SK-N-MC (cell line): ENCODE data around the gene ASCL2.

Experiments
- DNase-seq: peaks from one replicate; pipeline ENCODE4 v3.0.0-alpha.2; 2011; ENCODE audit warnings: low read depth, low spot score
- H3K27ac ChIP-seq: fragments of 200-600 bp; sonication (generic); 2 replicates; pipeline ENCODE4 v1.5.1; 2016; ENCODE audit warnings: mixed run types
- H3K36me3 ChIP-seq: fragments of 200-600 bp; sonication (generic); 2 replicates; pipeline ENCODE4 v1.6.1; 2017; ENCODE audit warnings: antibody characterized with exemption, low read length, mixed read lengths; ENCODE audit not compliant: insufficient read depth
- H3K4me3 ChIP-seq: fragments of 200-600 bp; sonication (generic); 2 replicates; pipeline ENCODE4 v1.5.1; 2016
- H3K9ac ChIP-seq: fragments of 200-600 bp; sonication (generic); 2 replicates; pipeline ENCODE4 v1.8.0; 2017; ENCODE audit warnings: mixed run types, mixed read lengths; ENCODE audit not compliant: insufficient read length
- H3K9me3 ChIP-seq: fragments of 200-600 bp; sonication (generic); 2 replicates; pipeline ENCODE4 v1.6.1; 2017; ENCODE audit warnings: low read depth, mild to moderate bottlenecking, antibody characterized with exemption, low read length, moderate library complexity, mixed read lengths
- EZH2 ChIP-seq: fragments of 200-600 bp; sonication (generic); IDR thresholded peaks from one replicate; pipeline ENCODE4 v1.6.1; 2017; ENCODE audit warnings: antibody characterized with exemption
- FOXP2 ChIP-seq: optimal IDR thresholded peaks from 2 replicates; pipeline ENCODE3; 2011; ENCODE audit warnings: mild to moderate bottlenecking, moderate library complexity; ENCODE audit not compliant: insufficient read depth; ENCODE audit errors: extremely low read length, control extremely low read depth
- POLR2AphosphoS5 ChIP-seq: IDR thresholded peaks from 2 replicates; pipeline ENCODE4 v1.6.1; 2012; ENCODE audit warnings: mild to moderate bottlenecking, low read depth, low read length, borderline replicate concordance

ASCL2 gene

GRCh38 chr11:2270322-2271076, at the start of gene ASCL2:
Gene ASCL2 (minus strand): TSS chr11:2270588. CDS start chr11:2270332, 256 bp downstream.
- no peak within 1 kb of the TSS for H3K27ac ChIP-seq
- H3K36me3 ChIP-seq = no peaks in the 10 kb centered on the region
- TF ChIP-seq EZH2 (no peak), POLR2AphosphoS5 (no peak), FOXP2 (no peak)
- DNase-seq = no peak
- H3K9me3 ChIP-seq = no peaks in the 10 kb centered on the region
- H3K9ac ChIP-seq = no peak within 1 kb of the TSS
- no peak within 1 kb of the TSS for H3K4me3 ChIP-seq

- Histone ChIP-seq H3K4me3 (no peak overlapping the region), H3K9me3 (no peaks in the 10 kb centered on the region), H3K36me3 (no peaks in the 10 kb centered on the region), H3K9ac (no peak overlapping the region), H3K27ac (no peak overlapping the region)
- no peak for DNase-seq
- TF ChIP-seq POLR2AphosphoS5 (no peak), EZH2 (no peak), FOXP2 (no peak)
Measured at GRCh38 chr11:2319791-2320472, 49.5 kb upstream of the ASCL2 start.

- Histone ChIP-seq H3K36me3 (no peaks in the 10 kb centered on the region), H3K4me3 (no peak overlapping the region), H3K9ac (no peak overlapping the region), H3K27ac (no peak overlapping the region), H3K9me3 (no peaks in the 10 kb centered on the region)
- no peak for TF ChIP-seq EZH2
- TF ChIP-seq POLR2AphosphoS5 = no peak
- no peak for TF ChIP-seq FOXP2
- DNase-seq = no peak
Measured at GRCh38 chr11:2318707-2319106, 48.3 kb upstream of the ASCL2 start.

- DNase-seq = no peak
- TF ChIP-seq EZH2 (no peak), FOXP2 (no peak), POLR2AphosphoS5 (no peak)
- H3K36me3 ChIP-seq = no peaks in the 10 kb centered on the region
Measured at GRCh38 chr11:2318123-2318522, 47.7 kb upstream of the ASCL2 start.

GRCh38 chr11:2317354-2318050, 47.1 kb upstream of the ASCL2 start:
- Histone ChIP-seq H3K36me3 (no peaks in the 10 kb centered on the region), H3K4me3 (no peak overlapping the region)
- TF ChIP-seq POLR2AphosphoS5 (no peak), EZH2 (no peak), FOXP2 (no peak)

More at GRCh38 chr11:2318123-2318522, 47.7 kb upstream of the ASCL2 start:
- Histone ChIP-seq H3K9ac (no peak overlapping the region), H3K9me3 (no peaks in the 10 kb centered on the region), H3K4me3 (no peak overlapping the region), H3K27ac (no peak overlapping the region)

GRCh38 chr11:2316963-2317244, 46.5 kb upstream of the ASCL2 start:
- Histone ChIP-seq H3K36me3 (no peaks in the 10 kb centered on the region), H3K9me3 (no peaks in the 10 kb centered on the region), H3K4me3 (no peak overlapping the region), H3K9ac (no peak overlapping the region), H3K27ac (no peak overlapping the region)
- DNase-seq = no peak
- TF ChIP-seq EZH2 = no peak
- TF ChIP-seq FOXP2 = no peak
- no peak for TF ChIP-seq POLR2AphosphoS5

More at GRCh38 chr11:2317354-2318050, 47.1 kb upstream of the ASCL2 start:
- Histone ChIP-seq H3K9ac (no peak overlapping the region), H3K9me3 (no peaks in the 10 kb centered on the region), H3K27ac (no peak overlapping the region)
- no peak for DNase-seq

GRCh38 chr11:2316169-2316962, 46.0 kb upstream of the ASCL2 start:
- no peaks in the 10 kb centered on the region for H3K9me3 ChIP-seq
- H3K36me3 ChIP-seq = no peaks in the 10 kb centered on the region
- TF ChIP-seq EZH2 (no peak), FOXP2 (no peak), POLR2AphosphoS5 (no peak)
- H3K4me3 ChIP-seq = no peak overlapping the region
- H3K27ac ChIP-seq = no peak overlapping the region
- no peak for DNase-seq
- no peak overlapping the region for H3K9ac ChIP-seq
